Adrenal gland (tissue), 12 donors: ENCODE data around the gene HSDL1. TPM values are rescaled to one million over a fixed set of nuclear protein-coding genes. Genes with fewer than 3 reads are reported as not detected.
A peak's percentile ranks its signal among the peaks of the same experiment; 100 is the strongest.
"Not testable (repeated sequence)": the region's sequence is repeated elsewhere in the genome, so short reads cannot be mapped to it uniquely, and the experiment has no call there.

Experiments
- DNase-seq, 7 donors: peaks; one replicate each; pipeline ENCODE4 v3.0.0-alpha.2; 2019 to 2020
- H3K27ac ChIP-seq, 5 donors: fragments of 200-600 bp; sonication (generic) in 4 of 5; 1 replicate in 3 of 5; 2 replicates in 2 of 5; pipeline versions ENCODE4 v1.5.1 to v1.8.0; 2016 to 2020; ENCODE audit warnings: mild to moderate bottlenecking in 1 of 5
- H3K27me3 ChIP-seq: fragments of 200-600 bp; 2 replicates; pipeline ENCODE4 v1.8.0; 2021
- H3K36me3 ChIP-seq, 2 donors: fragments of 200-600 bp; replicated peaks in 1 of 2; 1 replicate in 1 of 2; 2 replicates in 1 of 2; pipeline versions ENCODE4 v1.5.1 to v1.8.0; 2018 to 2022
- H3K4me1 ChIP-seq, 2 donors: fragments of 200-600 bp; replicated peaks in 1 of 2; 1 replicate in 1 of 2; 2 replicates in 1 of 2; pipeline versions ENCODE4 v1.5.1 to v1.8.0; 2018 to 2021
- H3K4me3 ChIP-seq, 4 donors: fragments of 200-600 bp; sonication (generic) in 3 of 4; one replicate each; pipeline ENCODE4 v1.5.1; 2016 to 2018
- H3K9me3 ChIP-seq, 3 donors: fragments of 200-600 bp; sonication (generic) in 1 of 3; replicated peaks in 1 of 3; 1 replicate in 2 of 3; 2 replicates in 1 of 3; pipeline versions ENCODE4 v1.5.1 to v1.8.0; 2016 to 2021
- POLR2A ChIP-seq, 2 donors: fragments of 450-650 bp; IDR thresholded peaks; one replicate each; pipeline ENCODE4 v1.6.1; 2017; ENCODE audit warnings: antibody characterized with exemption in 2 of 2, mild to moderate bottlenecking in 2 of 2, moderate library complexity in 1 of 2
- WGBS, 4 donors: extraction: QIAGEN DNeasy Blood & Tissue Kit in 2 of 4; methylation state at CpG; one replicate each; pipeline versions ENCODE4 v1.1.5 to v1.1.7; 2013 to 2017; 5-methylcytosine and 5-hydroxymethylcytosine counted together
- intact Hi-C, 2 donors: fragments of 100-400 bp; cut with DNase I; formaldehyde crosslinking; loops; one replicate each; pipeline versions ENCODE4 v1.14.1 to v1.15.0; 2022 to 2023
- polyA plus RNA-seq, 3 donors: library from polyadenylated mRNA; stranded (reverse); fragments of 200-250 nt in 2 of 3; fragments of 350-450 nt in 1 of 3; fragmentation: Illumina TruSeq in 1 of 3; extraction: RNeasy Lipid Tissue Mini Kit (QIAGEN cat#74804) in 1 of 3; gene quantifications; one replicate each; pipeline ENCODE4 v1.2.3, GENCODE V29; 2013 to 2014
- total RNA-seq, 9 donors: library from RNA; depleted of rRNA in 4 of 9; stranded (reverse); fragments of >200 nt in 4 of 9; fragments of 120-200 nt in 1 of 9; fragmentation: NEBNext Ultra II Directional in 1 of 9; extraction: Animal tissue kit (Norgen Biotek cat#: 25700) in 1 of 9; gene quantifications; one replicate each; pipeline versions ENCODE4 v1.1.0 to v1.2.4, GENCODE V29; 2013 to 2023
- TF ChIP-seq, protein P1 (sequence below), 6 experiments: fragments of 450-650 bp in 4 of 6; fragments of 200-600 bp in 2 of 6; sonication (generic) in 1 of 6; IDR thresholded peaks; 1 replicate in 5 of 6; 2 replicates in 1 of 6; pipeline versions ENCODE4 v1.5.1 to v1.8.0; 2016 to 2021; ENCODE audit warnings: antibody characterized with exemption in 6 of 6, mild to moderate bottlenecking in 2 of 6, moderate library complexity in 1 of 6
- donor health status: healthy with polysubstance abuse.
- donor health status: Bipolar disorder and iron deficiency.
- donor health status: DM: yes; HTN: yes; CAD: no.
- donor health status: DM: no; HTN: no; CAD: no.
- donor health status: DM: no; HTN: no; CAD: no.
- donor health status: DM: yes; HTN: yes; CAD: no.

HSDL1 gene
- total and polyA plus RNA-seq, 12 donors: 18.8 to 122 (median 31.5) TPM

DNA sequence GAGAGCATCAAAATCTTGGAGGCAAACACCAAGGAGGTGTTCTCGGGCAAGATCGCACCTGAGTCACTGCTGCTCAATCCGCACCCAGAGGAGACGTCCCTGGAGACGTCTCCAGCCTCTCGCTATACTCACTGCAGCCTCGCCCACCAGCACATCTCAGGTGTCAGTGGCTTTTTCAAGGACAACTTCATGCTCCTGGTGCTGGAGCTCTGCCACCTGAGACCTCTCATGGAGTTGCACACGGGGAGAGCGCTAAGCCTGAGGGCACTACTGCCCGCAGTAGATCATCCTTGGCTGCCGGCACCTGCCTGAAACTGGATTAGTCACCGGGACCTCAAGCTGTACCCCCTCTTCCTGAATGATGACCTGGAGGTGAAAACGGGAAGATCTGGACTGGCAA lies 25.6 kb downstream of the HSDL1 start:
- H3K27me3 ChIP-seq: no peaks in the 10 kb centered on the region
- H3K27ac ChIP-seq: no peak overlapping the region
- WGBS, 4 donors: 80 to 84% (median 83%) methylated on average over 11 to 13 of the region's 13 CpGs
- H3K9me3 ChIP-seq: no peaks in the 10 kb centered on the region
- peaks cover 4 to 13% of the 10 kb centered on the region in 2 donors for H3K4me1 ChIP-seq
- H3K4me3 ChIP-seq: no peak overlapping the region
- intact Hi-C loops: no loop called here
- H3K36me3 ChIP-seq: peaks cover 0 to 11% of the 10 kb centered on the region in 2 donors
- TF ChIP-seq POLR2A (IDR thresholded peaks at IDR 0.05): no peak
- TF ChIP-seq, protein P1, sequence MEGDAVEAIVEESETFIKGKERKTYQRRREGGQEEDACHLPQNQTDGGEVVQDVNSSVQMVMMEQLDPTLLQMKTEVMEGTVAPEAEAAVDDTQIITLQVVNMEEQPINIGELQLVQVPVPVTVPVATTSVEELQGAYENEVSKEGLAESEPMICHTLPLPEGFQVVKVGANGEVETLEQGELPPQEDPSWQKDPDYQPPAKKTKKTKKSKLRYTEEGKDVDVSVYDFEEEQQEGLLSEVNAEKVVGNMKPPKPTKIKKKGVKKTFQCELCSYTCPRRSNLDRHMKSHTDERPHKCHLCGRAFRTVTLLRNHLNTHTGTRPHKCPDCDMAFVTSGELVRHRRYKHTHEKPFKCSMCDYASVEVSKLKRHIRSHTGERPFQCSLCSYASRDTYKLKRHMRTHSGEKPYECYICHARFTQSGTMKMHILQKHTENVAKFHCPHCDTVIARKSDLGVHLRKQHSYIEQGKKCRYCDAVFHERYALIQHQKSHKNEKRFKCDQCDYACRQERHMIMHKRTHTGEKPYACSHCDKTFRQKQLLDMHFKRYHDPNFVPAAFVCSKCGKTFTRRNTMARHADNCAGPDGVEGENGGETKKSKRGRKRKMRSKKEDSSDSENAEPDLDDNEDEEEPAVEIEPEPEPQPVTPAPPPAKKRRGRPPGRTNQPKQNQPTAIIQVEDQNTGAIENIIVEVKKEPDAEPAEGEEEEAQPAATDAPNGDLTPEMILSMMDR (IDR thresholded peaks at IDR 0.05): no peak
- no peak for DNase-seq

DNA sequence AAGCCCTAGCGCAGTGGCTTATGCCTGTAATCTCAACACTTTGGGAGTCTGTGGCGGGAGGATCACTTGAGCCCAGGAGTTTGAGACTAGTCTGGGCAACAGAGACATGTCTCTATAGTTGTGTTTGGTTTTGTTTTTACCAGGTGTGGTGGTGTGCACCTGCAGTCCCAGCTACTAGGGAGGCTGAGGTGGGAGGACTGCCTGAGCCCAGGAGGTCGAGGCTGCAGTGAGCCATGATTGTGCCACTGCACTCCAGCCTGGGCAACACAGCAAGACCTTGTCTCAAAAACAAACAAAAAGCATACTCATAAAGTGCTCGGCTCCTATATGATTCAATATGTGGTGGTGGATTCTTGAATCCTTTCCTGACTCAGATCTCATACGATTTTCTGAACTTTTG lies 26.7 kb downstream of the HSDL1 start:
- intact Hi-C loops, H3K4me3 ChIP-seq, H3K27me3 ChIP-seq, H3K27ac ChIP-seq, H3K9me3 ChIP-seq, DNase-seq: not testable (repeated sequence)
- H3K36me3 ChIP-seq: peaks cover 0 to 11% of the 10 kb centered on the region in 2 donors
- WGBS, 4 donors: 89 to 94% (median 90%) methylated on average over 5 of the region's 5 CpGs
- peaks cover 4 to 15% of the 10 kb centered on the region in 2 donors for H3K4me1 ChIP-seq

DNA sequence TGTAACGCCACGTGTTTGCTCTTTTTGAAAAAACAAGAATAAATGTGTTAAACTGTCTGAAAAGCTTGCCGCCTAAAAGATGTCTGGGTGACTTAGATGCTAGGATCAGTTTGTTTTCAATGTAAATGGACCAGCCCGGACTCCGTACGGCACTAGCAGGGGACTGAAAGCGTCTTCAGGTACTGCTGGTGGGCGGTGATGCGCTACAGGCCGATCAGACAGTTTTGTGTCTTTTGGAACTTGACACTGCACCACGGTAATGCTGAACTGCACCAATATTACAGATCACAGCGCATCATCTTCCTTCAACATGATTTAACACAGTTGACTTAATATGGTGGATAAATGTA lies 27.5 kb downstream of the HSDL1 start:
- Histone ChIP-seq H3K27ac (peak overlapping the region in 4 of 5 donors; percentile 79 to 98 (median 94)), H3K36me3 (peaks cover 0 to 6% of the 10 kb centered on the region in 2 donors), H3K4me1 (peaks cover 4 to 15% of the 10 kb centered on the region in 2 donors), H3K4me3 (peak overlapping the region; percentile 42 to 98 (median 67)), H3K9me3 (no peaks in the 10 kb centered on the region), H3K27me3 (no peaks in the 10 kb centered on the region)
- intact Hi-C loops: no loop called here
- TF ChIP-seq, protein P1 (IDR thresholded peaks at IDR 0.05): no peak
- TF ChIP-seq POLR2A (IDR thresholded peaks at IDR 0.05): no peak
- DNase-seq: peak in 1 of 7 donors; percentile 16
- 9 to 11% (median 10%) methylated on average over 12 of the region's 12 CpGs for WGBS, 4 donors

DNA sequence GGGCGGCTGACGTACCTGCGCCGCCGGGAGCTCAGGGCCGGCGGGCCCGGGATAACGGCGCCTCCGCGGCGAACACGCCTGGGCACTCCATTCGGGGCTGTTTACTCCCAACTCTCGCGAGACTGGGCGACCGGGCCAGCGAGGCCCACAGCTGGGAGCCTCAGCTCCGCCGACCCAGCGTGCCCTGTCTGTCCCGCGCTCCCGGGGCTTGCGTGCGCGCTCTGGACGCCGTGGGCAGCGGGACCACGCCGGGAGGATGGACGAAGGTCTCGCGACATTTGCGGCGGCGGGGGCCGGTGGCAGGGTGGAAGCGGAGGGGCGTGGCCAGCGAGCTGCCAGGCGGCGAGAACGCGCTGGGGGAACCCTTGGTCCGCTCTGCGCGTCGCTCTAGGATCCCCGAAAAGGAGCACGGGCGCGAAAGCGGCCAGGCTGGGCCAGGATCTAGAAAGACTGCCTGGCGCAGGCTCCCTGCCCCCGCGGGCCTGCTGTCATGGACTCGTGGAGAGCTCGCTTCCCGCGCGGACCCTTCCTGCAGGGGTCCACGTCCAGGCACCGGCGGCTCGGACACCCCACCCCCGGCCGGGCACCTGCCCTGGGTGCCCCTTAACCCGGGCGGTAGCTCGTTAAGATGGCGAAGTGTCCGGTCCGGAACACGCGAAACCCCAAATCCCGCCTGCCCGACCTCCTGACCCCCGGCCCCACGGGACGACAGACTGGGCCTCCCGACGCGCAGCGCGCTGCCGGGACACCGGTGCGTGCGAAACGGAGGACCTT lies 28.1 kb downstream of the HSDL1 start, which contains the start of gene MBTPS1:
TSS of gene MBTPS1 (minus strand) at position 223 of the 774 bp plus-strand sequence. CDS start 15,159 bp downstream, outside the sequence.
- intact Hi-C loops: no loop called here
- peak; percentile 61 to 91 for TF ChIP-seq POLR2A (IDR thresholded peaks at IDR 0.05)
- TF ChIP-seq, protein P1 (IDR thresholded peaks at IDR 0.05): peak in 1 of 6 experiments; percentile 54

More for the DNA sequence above, 28.1 kb downstream of the HSDL1 start, which contains the start of gene MBTPS1:
- Histone ChIP-seq H3K27ac (peak within 1 kb of the TSS; percentile 76 to 98 (median 92)), H3K36me3 (peaks cover 0 to under 1% of the 10 kb centered on the region in 2 donors), H3K9me3 (no peaks in the 10 kb centered on the region), H3K27me3 (no peaks in the 10 kb centered on the region), H3K4me3 (peak within 1 kb of the TSS; percentile 53 to 98 (median 77)), H3K4me1 (peaks cover 4 to 15% of the 10 kb centered on the region in 2 donors)
- WGBS, 4 donors: 0 to 1% (median 0%) methylated on average over 4 to 94 of the region's 94 CpGs
- DNase-seq: peak; percentile 98 to 99 (median 98)
